ENCODE measurements around the gene PHOX2A. TPM values are rescaled to one million over a fixed set of nuclear protein-coding genes. Genes with fewer than 3 reads are reported as not detected.
A peak's percentile ranks its signal among the peaks of the same experiment; 100 is the strongest.

The PHOX2A gene
- total and polyA plus RNA-seq, 2 of the 13 experiments (the other 11 are each of a cell fraction or from before 2014, with no cell fraction given), result not detected

- TF ChIP-seq THAP7 (CRISPR knock-in tag; IDR thresholded peaks at IDR 0.05) (no peak), ZNF18 (CRISPR knock-in tag; IDR thresholded peaks at IDR 0.05; ENCODE audit: insufficient replicate concordance) (no peak), THAP9 (CRISPR knock-in tag; IDR thresholded peaks at IDR 0.05; ENCODE audit: borderline replicate concordance) (0 out of 2 replicates have a peak, but pooled peaks have one; percentile 30), ZNF781 (CRISPR knock-in tag; IDR thresholded peaks at IDR 0.05; ENCODE audit: borderline replicate concordance, not compliant biosample characterization) (no peak), ZFX (CRISPR knock-in tag; IDR thresholded peaks at IDR 0.05; ENCODE audit: low read depth) (no peak), ZNF296 (CRISPR knock-in tag; conservative IDR thresholded peaks at IDR 0.05) (no peak), NBN (conservative IDR thresholded peaks at IDR 0.05) (no peak), ZNF432 (CRISPR knock-in tag; IDR thresholded peaks at IDR 0.05; ENCODE audit: borderline replicate concordance) (no peak), KLF6 (CRISPR knock-in tag; IDR thresholded peaks at IDR 0.05) (no peak)
- TF ChIP-seq, protein P1, sequence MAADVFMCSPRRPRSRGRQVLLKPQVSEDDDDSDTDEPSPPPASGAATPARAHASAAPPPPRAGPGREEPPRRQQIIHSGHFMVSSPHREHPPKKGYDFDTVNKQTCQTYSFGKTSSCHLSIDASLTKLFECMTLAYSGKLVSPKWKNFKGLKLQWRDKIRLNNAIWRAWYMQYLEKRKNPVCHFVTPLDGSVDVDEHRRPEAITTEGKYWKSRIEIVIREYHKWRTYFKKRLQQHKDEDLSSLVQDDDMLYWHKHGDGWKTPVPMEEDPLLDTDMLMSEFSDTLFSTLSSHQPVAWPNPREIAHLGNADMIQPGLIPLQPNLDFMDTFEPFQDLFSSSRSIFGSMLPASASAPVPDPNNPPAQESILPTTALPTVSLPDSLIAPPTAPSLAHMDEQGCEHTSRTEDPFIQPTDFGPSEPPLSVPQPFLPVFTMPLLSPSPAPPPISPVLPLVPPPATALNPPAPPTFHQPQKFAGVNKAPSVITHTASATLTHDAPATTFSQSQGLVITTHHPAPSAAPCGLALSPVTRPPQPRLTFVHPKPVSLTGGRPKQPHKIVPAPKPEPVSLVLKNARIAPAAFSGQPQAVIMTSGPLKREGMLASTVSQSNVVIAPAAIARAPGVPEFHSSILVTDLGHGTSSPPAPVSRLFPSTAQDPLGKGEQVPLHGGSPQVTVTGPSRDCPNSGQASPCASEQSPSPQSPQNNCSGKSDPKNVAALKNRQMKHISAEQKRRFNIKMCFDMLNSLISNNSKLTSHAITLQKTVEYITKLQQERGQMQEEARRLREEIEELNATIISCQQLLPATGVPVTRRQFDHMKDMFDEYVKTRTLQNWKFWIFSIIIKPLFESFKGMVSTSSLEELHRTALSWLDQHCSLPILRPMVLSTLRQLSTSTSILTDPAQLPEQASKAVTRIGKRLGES (CRISPR knock-in tag; IDR thresholded peaks at IDR 0.05; ENCODE audit: borderline replicate concordance), result no peak
- TF ChIP-seq, protein P2, sequence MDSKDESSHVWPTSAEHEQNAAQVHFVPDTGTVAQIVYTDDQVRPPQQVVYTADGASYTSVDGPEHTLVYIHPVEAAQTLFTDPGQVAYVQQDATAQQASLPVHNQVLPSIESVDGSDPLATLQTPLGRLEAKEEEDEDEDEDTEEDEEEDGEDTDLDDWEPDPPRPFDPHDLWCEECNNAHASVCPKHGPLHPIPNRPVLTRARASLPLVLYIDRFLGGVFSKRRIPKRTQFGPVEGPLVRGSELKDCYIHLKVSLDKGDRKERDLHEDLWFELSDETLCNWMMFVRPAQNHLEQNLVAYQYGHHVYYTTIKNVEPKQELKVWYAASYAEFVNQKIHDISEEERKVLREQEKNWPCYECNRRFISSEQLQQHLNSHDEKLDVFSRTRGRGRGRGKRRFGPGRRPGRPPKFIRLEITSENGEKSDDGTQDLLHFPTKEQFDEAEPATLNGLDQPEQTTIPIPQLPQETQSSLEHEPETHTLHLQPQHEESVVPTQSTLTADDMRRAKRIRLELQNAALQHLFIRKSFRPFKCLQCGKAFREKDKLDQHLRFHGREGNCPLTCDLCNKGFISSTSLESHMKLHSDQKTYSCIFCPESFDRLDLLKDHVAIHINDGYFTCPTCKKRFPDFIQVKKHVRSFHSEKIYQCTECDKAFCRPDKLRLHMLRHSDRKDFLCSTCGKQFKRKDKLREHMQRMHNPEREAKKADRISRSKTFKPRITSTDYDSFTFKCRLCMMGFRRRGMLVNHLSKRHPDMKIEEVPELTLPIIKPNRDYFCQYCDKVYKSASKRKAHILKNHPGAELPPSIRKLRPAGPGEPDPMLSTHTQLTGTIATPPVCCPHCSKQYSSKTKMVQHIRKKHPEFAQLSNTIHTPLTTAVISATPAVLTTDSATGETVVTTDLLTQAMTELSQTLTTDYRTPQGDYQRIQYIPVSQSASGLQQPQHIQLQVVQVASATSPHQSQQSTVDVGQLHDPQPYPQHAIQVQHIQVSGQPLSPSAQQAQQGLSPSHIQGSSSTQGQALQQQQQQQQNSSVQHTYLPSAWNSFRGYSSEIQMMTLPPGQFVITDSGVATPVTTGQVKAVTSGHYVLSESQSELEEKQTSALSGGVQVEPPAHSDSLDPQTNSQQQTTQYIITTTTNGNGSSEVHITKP (CRISPR knock-in tag; IDR thresholded peaks at IDR 0.05; ENCODE audit: low read depth), result peak; percentile 86
Measured at GRCh38 chr11:72222106-72222891, 21.7 kb downstream of the PHOX2A start (continued).
